Activated CD8-positive, alpha-beta memory T cell treated with anti-CD3 and anti-CD28 coated beads, Interleukin-2, amount 10 ng/mL, durations not matched to agents 7 days and 5 days (primary cell): ENCODE results near the gene GARNL3. TPM values are rescaled to one million over a fixed set of nuclear protein-coding genes. Genes with fewer than 3 reads are reported as not detected.

ENCODE experiments used
- ATAC-seq: fragments of 150-1000 bp; cut with Tn5 transposase; one replicate; pipeline ENCODE4 v1.10.0; 2021; ENCODE audit warnings: moderate library complexity
- CTCF ChIA-PET: fragments of 350-600 bp; sonication (Branson Sonifier 250); formaldehyde crosslinking; loops from one replicate; lab custom pipeline; 2021; ENCODE audit warnings: antibody characterized with exemption; lab: Charles Lee
- DNase-seq: peaks from one replicate; pipeline ENCODE4 v3.0.0-alpha.2; 2020
- H3K27ac Mint-ChIP-seq: one replicate; pipeline ENCODE4 v1.8.0; 2021; ENCODE audit warnings: mild to moderate bottlenecking, mixed read lengths
- H3K27me3 Mint-ChIP-seq: one replicate; pipeline ENCODE4 v1.8.0; 2021; ENCODE audit warnings: mixed read lengths
- H3K36me3 Mint-ChIP-seq: one replicate; pipeline ENCODE4 v1.8.0; 2021; ENCODE audit warnings: mild to moderate bottlenecking, mixed read lengths
- H3K4me1 Mint-ChIP-seq: one replicate; pipeline ENCODE4 v1.8.0; 2021; ENCODE audit warnings: mixed read lengths
- H3K4me3 Mint-ChIP-seq: one replicate; pipeline ENCODE4 v1.8.0; 2021; ENCODE audit warnings: mild to moderate bottlenecking, moderate library complexity, mixed read lengths
- H3K9me3 Mint-ChIP-seq: one replicate; pipeline ENCODE4 v1.8.0; 2022; ENCODE audit warnings: low read depth, mixed read lengths
- total RNA-seq, 2 experiments: library from RNA; stranded (reverse); gene quantifications; one replicate each; pipeline ENCODE4 v1.2.3, GENCODE V29; 2021

GARNL3 gene
- total RNA-seq, 2 experiments from 2014 or later, result 4.0 to 4.3 TPM

- Mint-ChIP-seq H3K9me3 (no peaks in the 10 kb centered on the region), H3K36me3 (no peaks in the 10 kb centered on the region), H3K27ac (no peak overlapping the region), H3K4me1 (peaks cover 15% of the 10 kb centered on the region), H3K4me3 (no peak overlapping the region), H3K27me3 (peaks cover 1% of the 10 kb centered on the region)
- no peak for DNase-seq
- CTCF ChIA-PET, result interaction anchor here (1.8 to 2.3 kb wide), 3 partner anchors 9 to 49 kb away, joined by 5 to 10 read pairs (median 8); partner anchors contain the start of gene SLC2A8
- no peak for ATAC-seq
Measured at GRCh38 chr9:127360250-127360649, 95.7 kb downstream of the GARNL3 start.

GRCh38 chr9:127360829-127361228 is 96.3 kb downstream of the GARNL3 start:
- Mint-ChIP-seq H3K4me1 (peaks cover 15% of the 10 kb centered on the region), H3K27me3 (no peaks in the 10 kb centered on the region), H3K27ac (no peak overlapping the region), H3K4me3 (no peak overlapping the region), H3K36me3 (no peaks in the 10 kb centered on the region), H3K9me3 (no peaks in the 10 kb centered on the region)
- no peak for ATAC-seq
- CTCF ChIA-PET, result interaction anchor here (1.8 to 2.3 kb wide), 3 partner anchors 9 to 50 kb away, joined by 5 to 10 read pairs (median 8); partner anchors contain the start of gene SLC2A8
- DNase-seq, result no peak

- no peaks in the 10 kb centered on the region for H3K36me3 Mint-ChIP-seq
- H3K27me3 Mint-ChIP-seq, result no peaks in the 10 kb centered on the region
- H3K4me3 Mint-ChIP-seq, result no peak overlapping the region
- peak overlapping the region; percentile 66 for H3K27ac Mint-ChIP-seq
- CTCF ChIA-PET, result interaction anchor here (2.1 to 2.3 kb wide), 2 partner anchors 8 to 35 kb away, joined by 8 to 10 read pairs; partner anchors contain the start of gene SLC2A8
- DNase-seq (peak; percentile 62), ATAC-seq (peak; percentile 75)
- H3K4me1 Mint-ChIP-seq, result peaks cover 15% of the 10 kb centered on the region
- no peaks in the 10 kb centered on the region for H3K9me3 Mint-ChIP-seq
Measured at GRCh38 chr9:127361561-127361960, 97.0 kb downstream of the GARNL3 start.

GRCh38 chr9:127362829-127363228 is 98.3 kb downstream of the GARNL3 start:
- ATAC-seq (no peak), DNase-seq (no peak)
- H3K27ac Mint-ChIP-seq, result no peak overlapping the region
- H3K4me3 Mint-ChIP-seq, result no peak overlapping the region
- no peaks in the 10 kb centered on the region for H3K36me3 Mint-ChIP-seq
- H3K9me3 Mint-ChIP-seq, result no peaks in the 10 kb centered on the region
- H3K27me3 Mint-ChIP-seq, result peaks cover 2% of the 10 kb centered on the region
- CTCF ChIA-PET, result no interaction called here
- H3K4me1 Mint-ChIP-seq, result peaks cover 15% of the 10 kb centered on the region

- CTCF ChIA-PET, result no interaction called here
- Mint-ChIP-seq H3K4me3 (no peak overlapping the region), H3K4me1 (peaks cover 12% of the 10 kb centered on the region), H3K27ac (no peak overlapping the region), H3K9me3 (no peaks in the 10 kb centered on the region), H3K36me3 (no peaks in the 10 kb centered on the region), H3K27me3 (peaks cover 20% of the 10 kb centered on the region)
- DNase-seq (no peak), ATAC-seq (no peak)
Measured at GRCh38 chr9:127365461-127365860, 100.9 kb downstream of the GARNL3 start.

GRCh38 chr9:127366594-127366993 is 102.0 kb downstream of the GARNL3 start:
- no peak for DNase-seq
- Mint-ChIP-seq H3K4me1 (peaks cover 5% of the 10 kb centered on the region), H3K27ac (no peak overlapping the region), H3K27me3 (peaks cover 29% of the 10 kb centered on the region), H3K4me3 (no peak overlapping the region), H3K36me3 (no peaks in the 10 kb centered on the region), H3K9me3 (no peaks in the 10 kb centered on the region)
- ATAC-seq, result no peak
- CTCF ChIA-PET, result no interaction called here

- Mint-ChIP-seq H3K36me3 (no peaks in the 10 kb centered on the region), H3K9me3 (no peaks in the 10 kb centered on the region), H3K27me3 (peaks cover 48% of the 10 kb centered on the region), H3K27ac (no peak overlapping the region), H3K4me3 (no peak overlapping the region), H3K4me1 (no peaks in the 10 kb centered on the region)
- ATAC-seq (no peak), DNase-seq (no peak)
- CTCF ChIA-PET, result interaction anchor here (1.1 to 1.8 kb wide), 4 partner anchors 9 to 19 kb away, joined by 3 to 8 read pairs (median 4); no protein-coding TSS in a partner anchor
Measured at GRCh38 chr9:127368852-127369402, 104.4 kb downstream of the GARNL3 start.

GRCh38 chr9:127369428-127369827 is 104.9 kb downstream of the GARNL3 start:
- Mint-ChIP-seq H3K27ac (no peak overlapping the region), H3K27me3 (peaks cover 51% of the 10 kb centered on the region), H3K4me1 (no peaks in the 10 kb centered on the region), H3K36me3 (no peaks in the 10 kb centered on the region), H3K4me3 (no peak overlapping the region), H3K9me3 (no peaks in the 10 kb centered on the region)
- CTCF ChIA-PET, result interaction anchor here (1.0 to 1.8 kb wide), 5 partner anchors 9 to 29 kb away, joined by 3 to 8 read pairs (median 3); no protein-coding TSS in a partner anchor
- ATAC-seq (no peak), DNase-seq (no peak)

- Mint-ChIP-seq H3K27ac (no peak overlapping the region), H3K36me3 (no peaks in the 10 kb centered on the region), H3K4me1 (no peaks in the 10 kb centered on the region), H3K9me3 (no peaks in the 10 kb centered on the region), H3K4me3 (no peak overlapping the region), H3K27me3 (peaks cover 54% of the 10 kb centered on the region)
- CTCF ChIA-PET, result interaction anchor here (1.0 to 1.8 kb wide), 4 partner anchors 10 to 29 kb away, joined by 3 to 8 read pairs (median 4); no protein-coding TSS in a partner anchor
- DNase-seq (no peak), ATAC-seq (no peak)
Measured at GRCh38 chr9:127370147-127370579, 105.6 kb downstream of the GARNL3 start.

GRCh38 chr9:127370672-127371648 is 106.4 kb downstream of the GARNL3 start:
- Mint-ChIP-seq H3K4me3 (no peak overlapping the region), H3K36me3 (no peaks in the 10 kb centered on the region), H3K9me3 (no peaks in the 10 kb centered on the region), H3K4me1 (no peaks in the 10 kb centered on the region), H3K27me3 (peaks cover 60% of the 10 kb centered on the region), H3K27ac (no peak overlapping the region)
- DNase-seq, result no peak
- ATAC-seq, result no peak
- CTCF ChIA-PET, result interaction anchor here (1.0 to 1.6 kb wide), 3 partner anchors 10 to 28 kb away, joined by 3 to 4 read pairs (median 3); no protein-coding TSS in a partner anchor

GRCh38 chr9:127380479-127380878 is 115.9 kb downstream of the GARNL3 start:
- H3K9me3 Mint-ChIP-seq, result no peaks in the 10 kb centered on the region
- H3K4me1 Mint-ChIP-seq, result no peaks in the 10 kb centered on the region
- no peak for ATAC-seq
- H3K36me3 Mint-ChIP-seq, result no peaks in the 10 kb centered on the region
- H3K27me3 Mint-ChIP-seq, result peaks cover 59% of the 10 kb centered on the region
- no peak for DNase-seq
- H3K4me3 Mint-ChIP-seq, result no peak overlapping the region
- CTCF ChIA-PET, result interaction anchor here (0.9 to 1.6 kb wide), 3 partner anchors 10 to 157 kb away, joined by 3 to 4 read pairs (median 4); partner anchors contain the start of gene SLC2A8
- no peak overlapping the region for H3K27ac Mint-ChIP-seq

- DNase-seq, result no peak
- ATAC-seq, result no peak
- H3K4me3 Mint-ChIP-seq, result no peak overlapping the region
- H3K4me1 Mint-ChIP-seq, result peaks cover 4% of the 10 kb centered on the region
- no peaks in the 10 kb centered on the region for H3K9me3 Mint-ChIP-seq
- CTCF ChIA-PET, result interaction anchor here (1.2 kb wide), 1 partner anchor 13 kb away, joined by 3 read pairs; no protein-coding TSS in a partner anchor
- peaks cover 59% of the 10 kb centered on the region for H3K27me3 Mint-ChIP-seq
- H3K36me3 Mint-ChIP-seq, result no peaks in the 10 kb centered on the region
- H3K27ac Mint-ChIP-seq, result no peak overlapping the region
Measured at GRCh38 chr9:127382541-127382940, 118.0 kb downstream of the GARNL3 start.
